Natural killer cell (primary cell): ENCODE results near the gene OR5H1. TPM values are rescaled to one million over a fixed set of nuclear protein-coding genes. Genes with fewer than 3 reads are reported as not detected.

Experiments used
- ATAC-seq, 3 donors: fragments of 150-1000 bp in 2 of 3; fragments of 200-7000 bp in 1 of 3; cut with Tn5 transposase; 1 replicate in 1 of 3; 2 replicates in 2 of 3; pipeline ENCODE4 v1.10.0; 2021; ENCODE audit warnings: mild to moderate bottlenecking in 2 of 3, moderate library complexity in 2 of 3
- DNase-seq, 2 donors: peaks; one replicate each; pipeline versions ENCODE4 v3.0.0 to v3.0.0-alpha.2; 2013 to 2021; ENCODE audit warnings: mixed read lengths in 1 of 2
- H3K27ac ChIP-seq: one replicate; pipeline ENCODE4 v1.5.1; 2013; ENCODE audit warnings: mild to moderate bottlenecking, low read length
- H3K27me3 ChIP-seq: one replicate; pipeline ENCODE4 v1.6.1; 2013; ENCODE audit warnings: low read length; ENCODE audit not compliant: control insufficient read depth, insufficient read depth
- H3K36me3 ChIP-seq: one replicate; pipeline ENCODE4 v1.6.1; 2013; ENCODE audit warnings: low read length; ENCODE audit not compliant: control insufficient read depth, insufficient read depth
- H3K4me1 ChIP-seq: one replicate; pipeline ENCODE4 v1.6.1; 2013; ENCODE audit warnings: low read length; ENCODE audit not compliant: control insufficient read depth, insufficient read depth
- H3K4me3 ChIP-seq: one replicate; pipeline ENCODE4 v1.5.1; 2013; ENCODE audit warnings: low read length
- H3K9me3 ChIP-seq: one replicate; pipeline ENCODE4 v1.6.1; 2013; ENCODE audit warnings: low read length; ENCODE audit not compliant: control insufficient read depth, insufficient read depth
- H3K27ac Mint-ChIP-seq, 2 donors: one replicate each; pipeline ENCODE4 v1.8.0; 2022; ENCODE audit warnings: mild to moderate bottlenecking in 2 of 2, mixed read lengths in 2 of 2, moderate library complexity in 1 of 2
- H3K27me3 Mint-ChIP-seq, 2 donors: one replicate each; pipeline ENCODE4 v1.8.0; 2022; ENCODE audit warnings: low read depth in 2 of 2, mixed read lengths in 2 of 2
- H3K36me3 Mint-ChIP-seq: one replicate; pipeline ENCODE4 v1.8.0; 2022; ENCODE audit warnings: mixed read lengths
- H3K4me1 Mint-ChIP-seq, 2 donors: one replicate each; pipeline ENCODE4 v1.8.0; 2022; ENCODE audit warnings: mixed read lengths in 2 of 2
- H3K4me3 Mint-ChIP-seq: one replicate; pipeline ENCODE4 v1.8.0; 2022; ENCODE audit warnings: mild to moderate bottlenecking, moderate library complexity, mixed read lengths
- H3K9me3 Mint-ChIP-seq, 2 donors: one replicate each; pipeline ENCODE4 v1.8.0; 2022; ENCODE audit warnings: mixed read lengths in 2 of 2
- CTCF ChIP-seq: fragments of 200-600 bp; IDR thresholded peaks from one replicate; pipeline ENCODE4 v1.8.0; 2022; ENCODE audit warnings: antibody characterized with exemption
- WGBS: methylation state at CpG from one replicate; pipeline ENCODE4 v1.1.7; 2013; ENCODE audit warnings: missing lambda C conversion rate; ENCODE audit not compliant: insufficient coverage; 5-methylcytosine and 5-hydroxymethylcytosine counted together
- intact Hi-C: fragments of 100-400 bp; cut with micrococcal nuclease; formaldehyde crosslinking; loops from one replicate; pipeline ENCODE4 v1.14.2; 2022
- total RNA-seq, 4 donors: library from RNA; stranded (reverse); fragments of 120-200 nt in 1 of 4; gene quantifications; one replicate each; pipeline versions ENCODE4 v1.2.3 to v1.2.4, GENCODE V29; 2013 to 2022

The OR5H1 gene
- total RNA-seq, 3 donors from 2014 or later (not counting 1 experiment from before 2014, with no cell fraction given): not detected

GRCh38 chr3:98166396-98166795, 35.9 kb downstream of the OR5H1 start, which contains the start of gene OR5H15:
OR5H15 (plus strand) TSS chr3:98166696; CDS start chr3:98168700, 2,004 bp downstream.
- H3K9me3 ChIP-seq: no peaks in the 10 kb centered on the region
- Mint-ChIP-seq H3K4me3 (no peak within 1 kb of the TSS), H3K36me3 (no peaks in the 10 kb centered on the region), H3K27me3 (no peaks in the 10 kb centered on the region), H3K9me3 (peaks cover 0 to 4% of the 10 kb centered on the region in 2 donors), H3K27ac (no peak within 1 kb of the TSS), H3K4me1 (no peaks in the 10 kb centered on the region)
- H3K4me1 ChIP-seq: no peaks in the 10 kb centered on the region
- no peaks in the 10 kb centered on the region for H3K27me3 ChIP-seq
- ATAC-seq: no peak
- H3K36me3 ChIP-seq: no peaks in the 10 kb centered on the region
- no peak for DNase-seq
- H3K27ac ChIP-seq: no peak within 1 kb of the TSS
- H3K4me3 ChIP-seq: no peak within 1 kb of the TSS
- intact Hi-C loops: no loop called here
- WGBS: no CpG with 5 or more reads among the region's 3 CpGs
- TF ChIP-seq CTCF: no peak

- 69% methylated on average over 1 of the region's 1 CpG for WGBS
- no peak for ATAC-seq
Observed at GRCh38 chr3:98171071-98171470, 40.5 kb downstream of the OR5H1 start.

GRCh38 chr3:98172621-98173020, 42.1 kb downstream of the OR5H1 start:
- H3K27me3 ChIP-seq: no peaks in the 10 kb centered on the region
- Mint-ChIP-seq H3K27ac (no peak overlapping the region), H3K9me3 (peaks cover 7% of the 10 kb centered on the region in 2 donors), H3K4me3 (no peak overlapping the region), H3K27me3 (no peaks in the 10 kb centered on the region), H3K36me3 (no peaks in the 10 kb centered on the region), H3K4me1 (no peaks in the 10 kb centered on the region)
- WGBS: 92% methylated on average over 6 of the region's 7 CpGs
- ATAC-seq: no peak
- H3K9me3 ChIP-seq: no peaks in the 10 kb centered on the region
- TF ChIP-seq CTCF: no peak
- H3K27ac ChIP-seq: no peak overlapping the region
- intact Hi-C loops: no loop called here
- DNase-seq: no peak
- no peaks in the 10 kb centered on the region for H3K36me3 ChIP-seq
- H3K4me3 ChIP-seq: no peak overlapping the region
- no peaks in the 10 kb centered on the region for H3K4me1 ChIP-seq

More at GRCh38 chr3:98171071-98171470, 40.5 kb downstream of the OR5H1 start:
- Mint-ChIP-seq H3K27me3 (no peaks in the 10 kb centered on the region), H3K4me1 (no peaks in the 10 kb centered on the region), H3K27ac (no peak overlapping the region), H3K4me3 (no peak overlapping the region), H3K36me3 (no peaks in the 10 kb centered on the region), H3K9me3 (peaks cover 3 to 7% of the 10 kb centered on the region in 2 donors)
- no peaks in the 10 kb centered on the region for H3K36me3 ChIP-seq
- H3K27ac ChIP-seq: no peak overlapping the region
- H3K4me1 ChIP-seq: no peaks in the 10 kb centered on the region
- DNase-seq: no peak
- no peaks in the 10 kb centered on the region for H3K9me3 ChIP-seq
- H3K27me3 ChIP-seq: no peaks in the 10 kb centered on the region
- no peak overlapping the region for H3K4me3 ChIP-seq
- intact Hi-C loops: no loop called here
- TF ChIP-seq CTCF: no peak

DNA sequence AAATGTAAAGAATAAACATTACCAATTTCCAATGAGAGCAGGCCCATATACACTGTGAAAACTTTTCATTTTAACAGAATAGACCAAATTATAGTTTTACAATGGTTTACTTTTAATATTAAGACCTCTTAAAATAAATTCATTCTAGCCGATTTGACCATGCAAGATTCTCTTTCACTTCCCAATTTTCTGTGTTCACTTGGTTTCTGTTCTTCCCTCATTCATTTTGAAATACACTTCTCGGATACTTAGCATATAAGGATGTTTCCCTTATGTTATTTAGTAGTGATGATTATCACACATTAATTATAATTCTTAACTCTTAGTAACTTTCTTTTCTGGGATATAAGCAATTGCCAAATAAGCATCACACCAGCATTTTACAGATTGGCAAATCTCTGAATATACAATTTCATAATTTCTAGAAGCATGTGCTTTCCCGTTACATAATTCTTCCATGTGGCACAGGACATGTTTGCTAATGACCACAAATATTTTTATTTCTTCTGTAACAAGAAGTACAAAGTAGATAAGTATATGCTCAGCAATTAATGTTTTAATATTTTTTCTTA, 49.9 kb downstream of the OR5H1 start:
- Mint-ChIP-seq H3K36me3 (no peaks in the 10 kb centered on the region), H3K4me3 (no peak overlapping the region), H3K9me3 (peaks cover 3 to 4% of the 10 kb centered on the region in 2 donors), H3K27me3 (no peaks in the 10 kb centered on the region), H3K27ac (no peak overlapping the region), H3K4me1 (no peaks in the 10 kb centered on the region)
- intact Hi-C loops: no loop called here
- ATAC-seq (no peak), DNase-seq (no peak)
- no peaks in the 10 kb centered on the region for H3K36me3 ChIP-seq
- 80% methylated on average over 1 of the region's 3 CpGs for WGBS
- no peaks in the 10 kb centered on the region for H3K4me1 ChIP-seq
- no peak overlapping the region for H3K27ac ChIP-seq
- no peaks in the 10 kb centered on the region for H3K27me3 ChIP-seq
- no peak for TF ChIP-seq CTCF
- H3K4me3 ChIP-seq: no peak overlapping the region
- no peaks in the 10 kb centered on the region for H3K9me3 ChIP-seq
